ENCODE measurements around the gene AGAP9.
"Not testable (repeated sequence)": the region's sequence is repeated elsewhere in the genome, so short reads cannot be mapped to it uniquely, and the experiment has no call there.

AGAP9 gene

GRCh38 chr10:47478114-47478513, 45.3 kb downstream of the AGAP9 start:
- H3K9me3 Mint-ChIP-seq; H3K27ac Mint-ChIP-seq; H3K4me1 Mint-ChIP-seq (ENCODE audit: low read depth); intact Hi-C loops (cut with micrococcal nuclease); H3K36me3 Mint-ChIP-seq (ENCODE audit: low read depth); H3K4me3 Mint-ChIP-seq; H3K27me3 Mint-ChIP-seq: not testable (repeated sequence)

- H3K4me1 Mint-ChIP-seq (ENCODE audit: low read depth); H3K27ac Mint-ChIP-seq; H3K36me3 Mint-ChIP-seq (ENCODE audit: low read depth); H3K27me3 Mint-ChIP-seq; intact Hi-C loops (cut with micrococcal nuclease); H3K9me3 Mint-ChIP-seq; H3K4me3 Mint-ChIP-seq: not testable (repeated sequence)
Observed at GRCh38 chr10:47477078-47477477, 46.4 kb downstream of the AGAP9 start.

- H3K4me1 Mint-ChIP-seq (ENCODE audit: low read depth); intact Hi-C loops (cut with micrococcal nuclease); H3K27me3 Mint-ChIP-seq; H3K36me3 Mint-ChIP-seq (ENCODE audit: low read depth); H3K27ac Mint-ChIP-seq; H3K9me3 Mint-ChIP-seq; H3K4me3 Mint-ChIP-seq: not testable (repeated sequence)
Observed at GRCh38 chr10:47475101-47475500, 48.3 kb downstream of the AGAP9 start.

GRCh38 chr10:47473516-47473915, 49.9 kb downstream of the AGAP9 start:
- H3K4me3 Mint-ChIP-seq; H3K4me1 Mint-ChIP-seq (ENCODE audit: low read depth); H3K36me3 Mint-ChIP-seq (ENCODE audit: low read depth); intact Hi-C loops (cut with micrococcal nuclease); H3K27me3 Mint-ChIP-seq; H3K9me3 Mint-ChIP-seq; H3K27ac Mint-ChIP-seq: not testable (repeated sequence)

- intact Hi-C loops (cut with micrococcal nuclease); H3K9me3 Mint-ChIP-seq; H3K36me3 Mint-ChIP-seq (ENCODE audit: low read depth); H3K4me1 Mint-ChIP-seq (ENCODE audit: low read depth); H3K4me3 Mint-ChIP-seq; H3K27me3 Mint-ChIP-seq; H3K27ac Mint-ChIP-seq: not testable (repeated sequence)
Observed at GRCh38 chr10:47472647-47473046, 50.8 kb downstream of the AGAP9 start.

DNA sequence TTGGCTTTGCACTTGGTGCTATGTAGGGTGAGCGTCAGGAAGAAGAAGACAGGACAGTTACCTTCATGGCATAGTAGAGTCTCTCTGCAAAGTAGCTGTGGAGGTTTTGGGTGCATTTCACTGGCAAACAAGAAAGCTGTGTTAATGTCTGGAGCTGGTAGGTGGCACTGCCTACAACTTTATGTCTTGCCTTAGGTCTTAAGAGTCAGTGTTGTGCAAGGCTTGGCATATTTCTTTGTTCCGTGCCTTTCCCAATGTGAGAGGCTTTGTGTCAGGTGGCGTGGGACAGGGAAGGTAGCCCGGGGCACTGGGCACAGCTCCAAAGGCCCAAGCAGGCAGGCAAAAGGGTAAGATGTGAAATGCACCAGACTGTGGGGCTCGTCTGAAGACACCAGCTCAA, 51.4 kb downstream of the AGAP9 start:
- H3K9me3 Mint-ChIP-seq; H3K4me3 Mint-ChIP-seq; intact Hi-C loops (cut with micrococcal nuclease); H3K36me3 Mint-ChIP-seq (ENCODE audit: low read depth); H3K4me1 Mint-ChIP-seq (ENCODE audit: low read depth); H3K27ac Mint-ChIP-seq; H3K27me3 Mint-ChIP-seq: not testable (repeated sequence)

DNA sequence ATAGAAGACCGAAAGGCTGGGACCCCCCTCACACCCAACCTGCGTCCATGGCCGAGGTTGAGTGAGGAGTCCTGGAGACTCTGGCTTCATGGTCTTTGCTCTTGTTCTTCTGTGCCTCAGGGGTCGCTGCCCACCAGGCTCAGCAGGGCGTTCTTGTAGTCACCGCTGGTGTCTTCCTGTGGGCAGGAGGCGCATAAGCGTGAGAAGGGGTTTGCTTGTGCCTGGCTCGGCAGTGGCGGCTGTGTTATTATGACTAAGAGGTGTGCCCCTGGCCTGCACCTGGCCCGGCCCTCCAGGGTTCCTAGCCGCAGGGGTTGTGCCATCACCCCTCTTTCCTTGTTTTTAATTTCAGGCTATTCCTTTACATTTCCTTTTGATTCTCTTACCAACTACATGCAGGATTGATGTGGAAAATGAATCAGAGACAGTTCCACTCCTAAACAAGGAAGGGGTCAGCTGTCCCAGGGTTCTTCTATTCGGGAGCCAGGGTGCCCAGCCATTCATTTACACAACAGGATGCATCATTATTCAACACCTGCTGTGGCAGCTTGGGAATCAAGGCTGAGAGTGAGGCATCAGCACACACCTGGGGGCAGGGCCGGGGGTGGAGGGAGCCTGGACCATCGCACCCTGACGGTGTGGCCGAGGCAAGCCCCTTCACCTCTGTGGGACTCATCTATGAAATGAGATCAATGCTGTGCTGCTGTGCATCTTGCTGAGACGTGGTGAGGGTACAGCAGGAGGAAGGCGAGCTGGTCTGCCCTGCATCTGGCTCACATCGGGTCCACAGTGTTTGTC, 54.5 kb downstream of the AGAP9 start:
- H3K4me1 Mint-ChIP-seq (ENCODE audit: low read depth); H3K9me3 Mint-ChIP-seq: not testable (repeated sequence)

GRCh38 chr10:47467957-47468356, 55.5 kb downstream of the AGAP9 start:
- H3K36me3 Mint-ChIP-seq (ENCODE audit: low read depth); H3K27ac Mint-ChIP-seq; intact Hi-C loops (cut with micrococcal nuclease); H3K4me3 Mint-ChIP-seq; H3K27me3 Mint-ChIP-seq; H3K4me1 Mint-ChIP-seq (ENCODE audit: low read depth); H3K9me3 Mint-ChIP-seq: not testable (repeated sequence)

More for the DNA sequence above, 54.5 kb downstream of the AGAP9 start:
- H3K4me3 Mint-ChIP-seq; H3K27ac Mint-ChIP-seq; intact Hi-C loops (cut with micrococcal nuclease); H3K36me3 Mint-ChIP-seq (ENCODE audit: low read depth); H3K27me3 Mint-ChIP-seq: not testable (repeated sequence)

- intact Hi-C loops (cut with micrococcal nuclease); H3K27me3 Mint-ChIP-seq; H3K36me3 Mint-ChIP-seq (ENCODE audit: low read depth); H3K9me3 Mint-ChIP-seq; H3K4me1 Mint-ChIP-seq (ENCODE audit: low read depth); H3K4me3 Mint-ChIP-seq; H3K27ac Mint-ChIP-seq: not testable (repeated sequence)
Observed at GRCh38 chr10:47467458-47467857, 56.0 kb downstream of the AGAP9 start.

DNA sequence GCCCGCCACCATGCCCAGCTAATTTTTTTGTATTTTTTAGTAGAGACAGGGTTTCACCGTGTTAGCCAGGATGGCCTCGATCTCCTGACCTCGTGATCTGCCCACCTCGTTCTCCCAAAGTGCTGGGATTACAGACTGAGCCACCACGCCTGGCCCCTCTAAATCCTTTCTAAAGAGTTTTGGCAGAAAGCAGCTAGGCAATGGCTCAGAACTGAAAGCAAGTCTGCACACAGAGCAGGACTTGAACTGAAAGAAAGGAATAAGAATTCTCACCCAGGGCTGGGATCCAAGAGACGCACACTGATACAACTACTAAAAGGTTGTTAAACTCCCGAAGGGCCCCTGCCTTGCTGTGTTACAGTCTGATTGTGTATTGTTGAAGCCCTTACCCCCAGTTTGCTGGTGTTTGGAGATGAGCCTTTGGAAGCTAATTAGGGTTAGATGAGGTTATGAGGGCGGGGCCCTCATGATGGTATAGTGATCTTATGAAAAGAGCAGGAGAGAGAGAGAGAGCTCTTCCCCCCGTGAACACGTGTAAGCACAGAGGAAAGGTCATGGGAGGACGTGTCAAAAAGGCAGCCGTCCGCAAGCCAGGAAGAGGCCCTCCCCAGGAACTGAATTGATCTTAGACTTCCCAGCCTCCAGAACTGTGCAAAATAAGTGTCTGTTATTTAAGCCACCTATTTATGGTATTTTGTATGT, 58.1 kb downstream of the AGAP9 start:
- H3K4me3 Mint-ChIP-seq; H3K9me3 Mint-ChIP-seq; H3K36me3 Mint-ChIP-seq (ENCODE audit: low read depth); H3K27ac Mint-ChIP-seq; intact Hi-C loops (cut with micrococcal nuclease); H3K4me1 Mint-ChIP-seq (ENCODE audit: low read depth): not testable (repeated sequence)
- H3K27me3 Mint-ChIP-seq: peaks cover 10% of the 10 kb centered on the region

DNA sequence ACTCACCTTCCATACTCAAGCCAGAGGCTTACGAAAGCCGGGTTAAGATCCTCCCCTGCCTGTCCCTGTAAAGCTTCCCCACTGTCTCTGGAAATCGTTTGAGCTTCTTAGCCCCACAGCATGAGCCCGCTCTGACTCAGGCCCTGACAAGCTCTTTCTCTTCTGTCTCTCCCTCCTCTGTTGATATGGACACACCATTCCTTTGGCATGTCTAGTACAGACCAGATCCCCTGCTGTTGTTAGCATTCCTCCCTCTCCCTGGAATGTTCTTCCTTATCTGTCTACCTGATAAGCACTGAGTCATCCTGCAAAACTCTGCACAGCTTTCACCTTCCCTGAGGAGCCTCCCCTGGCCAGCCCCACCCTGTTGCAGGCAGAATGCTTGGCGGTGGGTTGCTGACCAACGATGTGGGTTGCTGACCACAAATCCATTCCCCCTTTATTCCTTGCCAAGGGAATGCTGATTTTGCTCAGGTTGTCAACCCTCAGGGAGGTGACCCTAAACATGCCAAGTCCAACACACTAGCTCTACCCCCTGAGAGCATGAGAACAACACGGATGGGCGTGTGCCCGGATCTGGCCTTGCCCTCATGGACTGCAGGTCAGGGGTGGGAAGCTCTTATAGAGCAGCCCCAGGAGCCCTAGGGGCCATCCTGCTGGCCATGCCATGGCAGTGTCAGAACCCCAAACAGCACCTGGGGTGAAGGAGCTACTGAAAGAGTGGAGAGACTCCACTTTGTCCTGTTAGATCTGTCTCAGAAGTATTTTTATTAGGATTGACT, 60.7 kb downstream of the AGAP9 start:
- H3K9me3 Mint-ChIP-seq: not testable (repeated sequence)

GRCh38 chr10:47461261-47461687, 62.2 kb downstream of the AGAP9 start:
- H3K27ac Mint-ChIP-seq: peak overlapping the region; percentile 67
- peak overlapping the region; percentile 72 for H3K4me3 Mint-ChIP-seq
- peaks cover 14% of the 10 kb centered on the region for H3K27me3 Mint-ChIP-seq
- H3K36me3 Mint-ChIP-seq (ENCODE audit: low read depth); H3K4me1 Mint-ChIP-seq (ENCODE audit: low read depth); H3K9me3 Mint-ChIP-seq; intact Hi-C loops (cut with micrococcal nuclease): not testable (repeated sequence)

More for the DNA sequence above, 60.7 kb downstream of the AGAP9 start:
- H3K4me1 Mint-ChIP-seq (ENCODE audit: low read depth); H3K27ac Mint-ChIP-seq; H3K4me3 Mint-ChIP-seq; H3K36me3 Mint-ChIP-seq (ENCODE audit: low read depth); intact Hi-C loops (cut with micrococcal nuclease): not testable (repeated sequence)
- H3K27me3 Mint-ChIP-seq: peaks cover 14% of the 10 kb centered on the region

GRCh38 chr10:47458466-47459154, 64.8 kb downstream of the AGAP9 start:
- H3K27me3 Mint-ChIP-seq: peaks cover 20% of the 10 kb centered on the region

GRCh38 chr10:47457826-47458225, 65.6 kb downstream of the AGAP9 start:
- H3K9me3 Mint-ChIP-seq: no peaks in the 10 kb centered on the region
- H3K4me3 Mint-ChIP-seq: no peak overlapping the region
- no peak overlapping the region for H3K27ac Mint-ChIP-seq
- no peaks in the 10 kb centered on the region for H3K36me3 Mint-ChIP-seq (ENCODE audit: low read depth)
- intact Hi-C loops (cut with micrococcal nuclease): no loop called here
- peaks cover 21% of the 10 kb centered on the region for H3K27me3 Mint-ChIP-seq
- peaks cover 8% of the 10 kb centered on the region for H3K4me1 Mint-ChIP-seq (ENCODE audit: low read depth)

More at GRCh38 chr10:47458466-47459154, 64.8 kb downstream of the AGAP9 start:
- H3K27ac Mint-ChIP-seq: no peak overlapping the region
- intact Hi-C loops (cut with micrococcal nuclease): no loop called here
- H3K4me3 Mint-ChIP-seq: no peak overlapping the region
- H3K36me3 Mint-ChIP-seq (ENCODE audit: low read depth): no peaks in the 10 kb centered on the region
- H3K4me1 Mint-ChIP-seq (ENCODE audit: low read depth): peaks cover 8% of the 10 kb centered on the region
- no peaks in the 10 kb centered on the region for H3K9me3 Mint-ChIP-seq
